WI38 (cell line): ENCODE measurements around the gene TNRC18.
"Not testable (repeated sequence)": the region's sequence is repeated elsewhere in the genome, so short reads cannot be mapped to it uniquely, and the experiment has no call there.

Experiments
- H3K4me3 ChIP-seq: 2 replicates; pipeline ENCODE4 v1.5.1; 2011; ENCODE audit warnings: low read depth, mild to moderate bottlenecking, control low read depth, low read length
- TF ChIP-seq, protein P1 (sequence below): IDR thresholded peaks from 2 replicates; pipeline ENCODE4 v1.5.1; 2012; ENCODE audit warnings: low read depth, mild to moderate bottlenecking, control low read depth, low read length

Gene TNRC18

GRCh38 chr7:5360971-5361370 is 62.7 kb downstream of the TNRC18 start:
- TF ChIP-seq, protein P1, sequence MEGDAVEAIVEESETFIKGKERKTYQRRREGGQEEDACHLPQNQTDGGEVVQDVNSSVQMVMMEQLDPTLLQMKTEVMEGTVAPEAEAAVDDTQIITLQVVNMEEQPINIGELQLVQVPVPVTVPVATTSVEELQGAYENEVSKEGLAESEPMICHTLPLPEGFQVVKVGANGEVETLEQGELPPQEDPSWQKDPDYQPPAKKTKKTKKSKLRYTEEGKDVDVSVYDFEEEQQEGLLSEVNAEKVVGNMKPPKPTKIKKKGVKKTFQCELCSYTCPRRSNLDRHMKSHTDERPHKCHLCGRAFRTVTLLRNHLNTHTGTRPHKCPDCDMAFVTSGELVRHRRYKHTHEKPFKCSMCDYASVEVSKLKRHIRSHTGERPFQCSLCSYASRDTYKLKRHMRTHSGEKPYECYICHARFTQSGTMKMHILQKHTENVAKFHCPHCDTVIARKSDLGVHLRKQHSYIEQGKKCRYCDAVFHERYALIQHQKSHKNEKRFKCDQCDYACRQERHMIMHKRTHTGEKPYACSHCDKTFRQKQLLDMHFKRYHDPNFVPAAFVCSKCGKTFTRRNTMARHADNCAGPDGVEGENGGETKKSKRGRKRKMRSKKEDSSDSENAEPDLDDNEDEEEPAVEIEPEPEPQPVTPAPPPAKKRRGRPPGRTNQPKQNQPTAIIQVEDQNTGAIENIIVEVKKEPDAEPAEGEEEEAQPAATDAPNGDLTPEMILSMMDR = no peak
- no peak overlapping the region for H3K4me3 ChIP-seq

- H3K4me3 ChIP-seq = no peak overlapping the region
- TF ChIP-seq, protein P1 = no peak
These were observed 63.2 kb downstream of the TNRC18 start for GRCh38 chr7:5360451-5360850.

DNA sequence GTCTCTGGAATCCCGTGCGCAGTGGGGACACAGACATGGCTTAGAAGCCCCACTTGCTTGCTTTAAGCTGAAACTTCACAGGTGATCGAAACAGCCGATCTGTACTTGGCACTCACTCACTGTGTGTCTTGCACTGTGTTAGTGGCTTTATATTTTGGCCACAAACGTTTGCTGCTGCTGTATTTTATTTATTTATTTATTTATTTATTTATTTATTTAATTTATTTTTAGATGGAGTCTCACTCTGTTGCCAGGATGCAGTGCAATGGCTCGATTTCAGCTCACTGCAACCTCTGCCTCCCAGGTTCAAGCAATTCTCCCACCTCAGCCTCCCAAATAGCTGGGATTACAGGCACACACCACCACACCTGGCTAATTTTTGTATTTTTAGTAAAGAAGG is 63.6 kb downstream of the TNRC18 start:
- H3K4me3 ChIP-seq = not testable (repeated sequence)

DNA sequence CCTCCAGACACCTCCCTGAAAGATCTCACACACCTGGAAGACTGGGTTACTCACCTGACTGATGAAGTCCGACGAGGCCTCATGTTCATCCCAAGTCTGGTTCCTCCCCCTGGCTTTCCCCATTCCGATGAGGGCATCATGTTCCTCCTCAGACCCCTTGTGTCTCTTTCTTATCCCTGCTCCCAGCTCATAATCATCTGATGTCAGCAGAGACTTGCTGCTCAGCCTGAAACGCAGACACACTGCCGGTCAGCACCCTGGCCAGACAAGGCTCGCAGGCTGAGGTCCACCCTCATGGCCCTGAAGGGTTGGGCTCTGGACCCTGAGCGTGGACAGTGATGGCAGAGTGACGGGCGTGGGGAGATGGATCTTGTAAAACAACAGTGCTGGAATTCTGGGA is 64.3 kb downstream of the TNRC18 start:
- H3K4me3 ChIP-seq = no peak overlapping the region
- TF ChIP-seq, protein P1 = no peak

DNA sequence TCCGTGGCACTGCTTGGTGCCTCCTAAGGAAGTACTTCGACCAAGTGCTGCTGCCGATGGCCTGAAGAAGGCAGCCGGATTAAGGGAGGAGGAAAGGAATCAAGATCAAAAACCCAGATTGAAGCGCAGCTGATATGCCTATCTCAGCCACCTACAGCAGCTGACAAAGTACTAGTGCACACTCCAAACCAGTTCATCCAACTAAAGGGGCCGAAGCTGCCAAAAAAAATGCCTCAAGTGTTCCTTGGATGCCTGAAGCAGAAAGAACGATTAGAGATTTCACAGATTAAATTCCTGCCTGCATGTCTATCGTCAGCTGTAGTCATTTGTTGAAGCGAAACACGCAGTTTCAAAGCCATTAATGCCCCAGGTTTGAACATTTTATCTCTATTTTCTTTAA is 65.7 kb downstream of the TNRC18 start:
- no peak overlapping the region for H3K4me3 ChIP-seq
- TF ChIP-seq, protein P1 = no peak

- no peak overlapping the region for H3K4me3 ChIP-seq
- TF ChIP-seq, protein P1 = no peak
These were observed 66.9 kb downstream of the TNRC18 start for GRCh38 chr7:5356751-5357119.

- TF ChIP-seq, protein P1 = no peak
These were observed 69.0 kb downstream of the TNRC18 start for GRCh38 chr7:5354460-5355232.

More at GRCh38 chr7:5354460-5355232, 69.0 kb downstream of the TNRC18 start:
- H3K4me3 ChIP-seq = no peak overlapping the region
